Tibial artery (tissue), 4 donors: ENCODE results near the gene DGKA.

ENCODE experiments used
- DNase-seq, 2 donors: peaks; one replicate each; pipeline ENCODE4 v3.0.0-alpha.2; 2019
- H3K27ac ChIP-seq, 2 donors: fragments of 200-600 bp; sonication (generic) in 1 of 2; 1 replicate in 1 of 2; 2 replicates in 1 of 2; pipeline ENCODE4 v1.5.1; 2018 to 2019; ENCODE audit warnings: mild to moderate bottlenecking in 1 of 2
- H3K27me3 ChIP-seq, 2 donors: fragments of 200-600 bp; sonication (generic) in 1 of 2; one replicate each; pipeline versions ENCODE4 v1.5.1 to v1.6.0; 2016 to 2019
- H3K36me3 ChIP-seq, 3 donors: fragments of 200-600 bp; sonication (generic) in 2 of 3; one replicate each; pipeline ENCODE4 v1.5.1; 2016 to 2019; ENCODE audit warnings: mild to moderate bottlenecking in 2 of 3
- H3K4me1 ChIP-seq, 4 donors: fragments of 200-600 bp; sonication (generic) in 2 of 4; 1 replicate in 3 of 4; 2 replicates in 1 of 4; pipeline ENCODE4 v1.5.1; 2016 to 2019
- H3K4me3 ChIP-seq, 2 donors: fragments of 200-600 bp; sonication (generic) in 1 of 2; 1 replicate in 1 of 2; 2 replicates in 1 of 2; pipeline ENCODE4 v1.5.1; 2018 to 2019; ENCODE audit warnings: mild to moderate bottlenecking in 2 of 2
- H3K9me3 ChIP-seq, 3 donors: fragments of 200-600 bp; sonication (generic) in 1 of 3; one replicate each; pipeline ENCODE4 v1.5.1; 2016 to 2019
- CTCF ChIP-seq, 2 experiments: fragments of 200-600 bp in 1 of 2; fragments of 450-650 bp in 1 of 2; IDR thresholded peaks; one replicate each; pipeline ENCODE4 v1.5.1; 2017 to 2019; ENCODE audit warnings: antibody characterized with exemption in 2 of 2, mild to moderate bottlenecking in 1 of 2, moderate library complexity in 1 of 2
- intact Hi-C: fragments of 100-400 bp; cut with DNase I; formaldehyde crosslinking; loops from one replicate; pipeline ENCODE4 v1.15.0; 2023; ENCODE audit warnings: low total_unique reads

Gene DGKA

GRCh38 chr12:55970775-55971174 lies 39.8 kb downstream of the DGKA start:
- intact Hi-C loops: no loop called here
- Histone ChIP-seq H3K4me1 (peaks cover 0 to 43% (median 32%) of the 10 kb centered on the region in 4 donors), H3K36me3 (peaks cover 0 to 23% (median 4%) of the 10 kb centered on the region in 3 donors), H3K27ac (no peak overlapping the region), H3K9me3 (no peaks in the 10 kb centered on the region), H3K27me3 (no peaks in the 10 kb centered on the region), H3K4me3 (no peak overlapping the region)
- no peak for TF ChIP-seq CTCF (IDR thresholded peaks at IDR 0.05)
- no peak for DNase-seq

GRCh38 chr12:55972042-55972441 lies 41.1 kb downstream of the DGKA start:
- intact Hi-C loops: no loop called here
- Histone ChIP-seq H3K36me3 (peaks cover 0 to 23% (median 4%) of the 10 kb centered on the region in 3 donors), H3K4me3 (peak overlapping the region in 1 of 2 donors; percentile 100), H3K4me1 (peaks cover 0 to 49% (median 34%) of the 10 kb centered on the region in 4 donors), H3K27ac (peak overlapping the region; percentile 82 to 90), H3K9me3 (no peaks in the 10 kb centered on the region), H3K27me3 (no peaks in the 10 kb centered on the region)
- no peak for DNase-seq
- no peak for TF ChIP-seq CTCF (IDR thresholded peaks at IDR 0.05)

GRCh38 chr12:55972456-55972855 lies 41.5 kb downstream of the DGKA start:
- Histone ChIP-seq H3K4me1 (peaks cover 0 to 49% (median 35%) of the 10 kb centered on the region in 4 donors), H3K27ac (peak overlapping the region; percentile 82 to 90), H3K4me3 (peak overlapping the region; percentile 65 to 100), H3K9me3 (no peaks in the 10 kb centered on the region), H3K36me3 (peaks cover 0 to 23% (median 4%) of the 10 kb centered on the region in 3 donors), H3K27me3 (no peaks in the 10 kb centered on the region)
- intact Hi-C loops: no loop called here
- TF ChIP-seq CTCF (IDR thresholded peaks at IDR 0.05): no peak
- DNase-seq: no peak

GRCh38 chr12:55972911-55973598 lies 42.1 kb downstream of the DGKA start:
- no peak for TF ChIP-seq CTCF (IDR thresholded peaks at IDR 0.05)
- peak overlapping the region; percentile 82 to 90 for H3K27ac ChIP-seq
- DNase-seq: no peak
- no peaks in the 10 kb centered on the region for H3K27me3 ChIP-seq
- intact Hi-C loops: no loop called here
- peaks cover 0 to 23% (median 4%) of the 10 kb centered on the region in 3 donors for H3K36me3 ChIP-seq
- H3K4me3 ChIP-seq: peak overlapping the region; percentile 65 to 100
- peaks cover 0 to 49% (median 35%) of the 10 kb centered on the region in 4 donors for H3K4me1 ChIP-seq
- no peaks in the 10 kb centered on the region for H3K9me3 ChIP-seq

- DNase-seq: peak; percentile 100
- Histone ChIP-seq H3K27me3 (no peaks in the 10 kb centered on the region), H3K36me3 (peaks cover 0 to 23% (median 4%) of the 10 kb centered on the region in 3 donors), H3K27ac (peak within 1 kb of the TSS; percentile 97 to 100), H3K4me3 (peak within 1 kb of the TSS; percentile 82 to 100), H3K4me1 (peaks cover 0 to 51% (median 35%) of the 10 kb centered on the region in 4 donors), H3K9me3 (no peaks in the 10 kb centered on the region)
- peak; percentile 21 to 37 for TF ChIP-seq CTCF (IDR thresholded peaks at IDR 0.05)
- intact Hi-C loops: no loop called here
Measured at GRCh38 chr12:55973599-55974307, 42.8 kb downstream of the DGKA start, which contains the start of gene RAB5B. Gene RAB5B, plus strand, starts transcription at chr12:55974078. Its CDS starts 12,883 bp downstream, at chr12:55986961.
